Right lobe of liver (tissue), 4 donors: ENCODE data around the gene ALK.

Experiments used
- POLR2A ChIP-seq: fragments of 450-650 bp; IDR thresholded peaks from one replicate; pipeline ENCODE4 v1.6.1; 2017; ENCODE audit warnings: antibody characterized with exemption, mild to moderate bottlenecking
- TF ChIP-seq, protein P1 (sequence below), 4 donors: fragments of 200-600 bp in 3 of 4; fragments of 450-650 bp in 1 of 4; IDR thresholded peaks; one replicate each; pipeline versions ENCODE4 v1.5.1 to v1.8.0; 2016 to 2022; ENCODE audit warnings: antibody characterized with exemption in 4 of 4, mild to moderate bottlenecking in 2 of 4
- donor health status: DM: no; HTN: no; CAD: no.
- donor health status: DM: no; HTN: no; CAD: no.
- donor health status: DM: no; HTN: yes; CAD: no.

- TF ChIP-seq, protein P1, sequence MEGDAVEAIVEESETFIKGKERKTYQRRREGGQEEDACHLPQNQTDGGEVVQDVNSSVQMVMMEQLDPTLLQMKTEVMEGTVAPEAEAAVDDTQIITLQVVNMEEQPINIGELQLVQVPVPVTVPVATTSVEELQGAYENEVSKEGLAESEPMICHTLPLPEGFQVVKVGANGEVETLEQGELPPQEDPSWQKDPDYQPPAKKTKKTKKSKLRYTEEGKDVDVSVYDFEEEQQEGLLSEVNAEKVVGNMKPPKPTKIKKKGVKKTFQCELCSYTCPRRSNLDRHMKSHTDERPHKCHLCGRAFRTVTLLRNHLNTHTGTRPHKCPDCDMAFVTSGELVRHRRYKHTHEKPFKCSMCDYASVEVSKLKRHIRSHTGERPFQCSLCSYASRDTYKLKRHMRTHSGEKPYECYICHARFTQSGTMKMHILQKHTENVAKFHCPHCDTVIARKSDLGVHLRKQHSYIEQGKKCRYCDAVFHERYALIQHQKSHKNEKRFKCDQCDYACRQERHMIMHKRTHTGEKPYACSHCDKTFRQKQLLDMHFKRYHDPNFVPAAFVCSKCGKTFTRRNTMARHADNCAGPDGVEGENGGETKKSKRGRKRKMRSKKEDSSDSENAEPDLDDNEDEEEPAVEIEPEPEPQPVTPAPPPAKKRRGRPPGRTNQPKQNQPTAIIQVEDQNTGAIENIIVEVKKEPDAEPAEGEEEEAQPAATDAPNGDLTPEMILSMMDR (IDR thresholded peaks at IDR 0.05): no peak
- no peak for TF ChIP-seq POLR2A
Observed at GRCh38 chr2:29166242-29167039, 754.9 kb downstream of the ALK start.
